Neural crest cell (in vitro differentiated cells): ENCODE results near the gene LEFTY2. TPM values are rescaled to one million over a fixed set of nuclear protein-coding genes. Genes with fewer than 3 reads are reported as not detected.

Experiments used
- DNase-seq: peaks from one replicate; pipeline ENCODE4 v3.0.0; 2021; ENCODE audit warnings: low read depth, mixed read lengths, low spot score
- H3K27ac Mint-ChIP-seq: one replicate; pipeline ENCODE4 v1.8.0; 2021; ENCODE audit warnings: mild to moderate bottlenecking, mixed read lengths; ENCODE audit not compliant: unreplicated experiment
- H3K27me3 Mint-ChIP-seq: 2 replicates; pipeline ENCODE4 v1.8.0; 2021; ENCODE audit warnings: low read depth, mild to moderate bottlenecking, mixed read lengths
- H3K36me3 Mint-ChIP-seq: 2 replicates; pipeline ENCODE4 v1.8.0; 2021; ENCODE audit warnings: low read depth, mild to moderate bottlenecking, mixed read lengths
- H3K4me1 Mint-ChIP-seq: 2 replicates; pipeline ENCODE4 v1.8.0; 2021; ENCODE audit warnings: mixed read lengths
- H3K4me3 Mint-ChIP-seq: one replicate; pipeline ENCODE4 v1.8.0; 2021; ENCODE audit warnings: mild to moderate bottlenecking, mixed read lengths
- H3K9me3 Mint-ChIP-seq: 2 replicates; pipeline ENCODE4 v1.8.0; 2021; ENCODE audit warnings: mixed read lengths
- total RNA-seq: library from RNA; stranded (reverse); gene quantifications from 2 replicates; pipeline ENCODE4 v1.2.1, GENCODE V29; 2021
- TF ChIP-seq, protein P1 (sequence below): fragments of 200-600 bp; sonication (generic); conservative IDR thresholded peaks from 2 replicates; pipeline ENCODE4 v1.5.0; 2021; ENCODE audit warnings: antibody characterized with exemption, mild to moderate bottlenecking

LEFTY2 gene
- total RNA-seq, 1 donor from 2014 or later = not detected

DNA sequence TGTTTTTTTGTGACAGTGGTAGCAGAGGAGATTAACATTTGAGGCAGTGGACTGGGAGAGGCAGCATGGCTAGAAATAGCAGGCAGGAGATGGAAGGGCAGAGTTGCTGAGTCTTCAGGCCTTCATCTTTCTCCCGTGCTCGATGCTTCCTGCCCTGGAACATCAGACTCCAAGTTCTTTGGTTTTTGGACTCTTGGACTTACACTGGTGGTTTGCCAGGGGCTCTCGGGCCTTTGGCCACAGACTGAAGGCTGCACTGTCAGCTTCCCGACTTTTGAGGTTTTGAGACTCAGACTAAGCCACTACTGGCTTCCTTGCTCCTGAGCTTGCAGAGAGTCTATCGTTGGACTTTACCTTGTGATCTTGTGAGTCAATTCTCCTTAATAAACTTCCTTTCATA lies 24.2 kb upstream of the LEFTY2 start:
- Mint-ChIP-seq H3K9me3 (no peaks in the 10 kb centered on the region), H3K27ac (no peak overlapping the region), H3K4me1 (peaks cover 5% of the 10 kb centered on the region), H3K4me3 (no peak overlapping the region), H3K27me3 (peaks cover 5% of the 10 kb centered on the region), H3K36me3 (no peaks in the 10 kb centered on the region)
- TF ChIP-seq, protein P1, sequence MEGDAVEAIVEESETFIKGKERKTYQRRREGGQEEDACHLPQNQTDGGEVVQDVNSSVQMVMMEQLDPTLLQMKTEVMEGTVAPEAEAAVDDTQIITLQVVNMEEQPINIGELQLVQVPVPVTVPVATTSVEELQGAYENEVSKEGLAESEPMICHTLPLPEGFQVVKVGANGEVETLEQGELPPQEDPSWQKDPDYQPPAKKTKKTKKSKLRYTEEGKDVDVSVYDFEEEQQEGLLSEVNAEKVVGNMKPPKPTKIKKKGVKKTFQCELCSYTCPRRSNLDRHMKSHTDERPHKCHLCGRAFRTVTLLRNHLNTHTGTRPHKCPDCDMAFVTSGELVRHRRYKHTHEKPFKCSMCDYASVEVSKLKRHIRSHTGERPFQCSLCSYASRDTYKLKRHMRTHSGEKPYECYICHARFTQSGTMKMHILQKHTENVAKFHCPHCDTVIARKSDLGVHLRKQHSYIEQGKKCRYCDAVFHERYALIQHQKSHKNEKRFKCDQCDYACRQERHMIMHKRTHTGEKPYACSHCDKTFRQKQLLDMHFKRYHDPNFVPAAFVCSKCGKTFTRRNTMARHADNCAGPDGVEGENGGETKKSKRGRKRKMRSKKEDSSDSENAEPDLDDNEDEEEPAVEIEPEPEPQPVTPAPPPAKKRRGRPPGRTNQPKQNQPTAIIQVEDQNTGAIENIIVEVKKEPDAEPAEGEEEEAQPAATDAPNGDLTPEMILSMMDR = no peak
- no peak for DNase-seq

- Mint-ChIP-seq H3K9me3 (no peaks in the 10 kb centered on the region), H3K27me3 (peaks cover 5% of the 10 kb centered on the region), H3K4me3 (no peak overlapping the region), H3K36me3 (no peaks in the 10 kb centered on the region), H3K4me1 (peaks cover 3% of the 10 kb centered on the region), H3K27ac (no peak overlapping the region)
- no peak for DNase-seq
- TF ChIP-seq, protein P1 = no peak
Observed at GRCh38 chr1:225963735-225964530, 22.9 kb upstream of the LEFTY2 start.

- TF ChIP-seq, protein P1 = peak; percentile 70
- no peak overlapping the region for H3K4me3 Mint-ChIP-seq
- no peaks in the 10 kb centered on the region for H3K36me3 Mint-ChIP-seq
- H3K27me3 Mint-ChIP-seq = peaks cover 5% of the 10 kb centered on the region
- H3K9me3 Mint-ChIP-seq = no peaks in the 10 kb centered on the region
- DNase-seq = peak; percentile 74
- H3K4me1 Mint-ChIP-seq = no peaks in the 10 kb centered on the region
- no peak overlapping the region for H3K27ac Mint-ChIP-seq
Observed at GRCh38 chr1:225962440-225962975, 21.5 kb upstream of the LEFTY2 start.

DNA sequence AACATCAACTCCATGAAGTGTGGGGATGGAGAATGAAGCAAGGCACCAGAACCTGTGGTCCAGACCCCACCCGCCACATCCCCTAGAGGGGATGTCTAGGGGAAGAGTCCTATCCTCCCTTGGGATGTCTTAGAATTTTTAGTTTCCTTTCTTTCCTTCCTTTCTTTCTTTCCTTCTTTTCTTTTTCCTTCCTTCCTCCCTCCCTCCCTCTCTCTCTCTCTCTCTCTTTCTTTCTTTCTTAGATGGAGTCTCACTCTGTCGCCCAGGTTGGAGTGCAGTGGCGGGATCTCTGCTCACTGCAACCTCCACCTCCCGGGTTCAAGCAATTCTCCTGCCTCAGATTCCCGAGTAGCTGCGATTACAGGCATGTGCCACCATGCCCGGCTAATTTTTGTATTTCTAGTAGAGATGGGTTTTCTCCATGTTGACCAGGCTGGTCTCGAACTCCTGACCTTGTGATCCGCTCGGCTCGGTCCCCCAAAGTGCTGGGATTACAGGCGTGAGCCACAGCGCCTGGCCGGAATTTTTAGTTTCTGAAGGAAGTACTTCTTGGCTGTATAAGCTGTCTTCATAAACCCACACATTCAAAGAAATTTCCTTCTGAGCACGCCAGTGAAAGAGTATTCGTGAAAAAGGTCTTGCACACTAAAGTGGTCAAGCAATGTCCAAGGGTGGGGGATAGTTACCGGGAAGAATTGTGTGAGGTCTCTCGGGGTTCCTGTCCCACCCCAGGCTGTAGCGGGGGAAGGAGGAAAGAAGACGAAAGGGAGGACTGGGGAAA lies 20.8 kb upstream of the LEFTY2 start:
- no peak overlapping the region for H3K4me3 Mint-ChIP-seq
- TF ChIP-seq, protein P1 = no peak
- no peaks in the 10 kb centered on the region for H3K4me1 Mint-ChIP-seq

DNA sequence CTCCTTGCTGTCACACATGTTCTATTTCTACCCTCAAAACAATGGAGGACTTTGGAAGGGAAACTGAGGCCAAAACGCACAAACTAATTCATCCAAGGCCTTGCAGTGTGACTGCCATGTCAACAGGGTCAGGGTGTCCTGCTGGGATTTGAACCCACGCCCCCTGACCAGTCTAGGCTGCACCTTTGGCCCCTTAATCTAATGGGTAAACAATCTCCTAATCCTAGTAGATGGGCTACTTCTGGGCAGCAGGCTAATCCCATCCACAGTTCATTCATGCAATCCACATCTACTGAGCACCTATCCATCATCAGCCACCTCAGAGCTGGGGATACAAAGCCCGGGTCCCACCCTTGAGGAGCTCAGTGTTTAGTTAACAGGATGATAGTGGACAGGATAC lies 17.0 kb upstream of the LEFTY2 start:
- DNase-seq = no peak
- TF ChIP-seq, protein P1 = no peak

More for the DNA sequence above, 20.8 kb upstream of the LEFTY2 start:
- peaks cover 5% of the 10 kb centered on the region for H3K27me3 Mint-ChIP-seq
- H3K27ac Mint-ChIP-seq = no peak overlapping the region
- no peak for DNase-seq
- H3K9me3 Mint-ChIP-seq = no peaks in the 10 kb centered on the region
- H3K36me3 Mint-ChIP-seq = no peaks in the 10 kb centered on the region

More for the DNA sequence above, 17.0 kb upstream of the LEFTY2 start:
- H3K27ac Mint-ChIP-seq = no peak overlapping the region
- no peaks in the 10 kb centered on the region for H3K4me1 Mint-ChIP-seq
- peaks cover 8% of the 10 kb centered on the region for H3K27me3 Mint-ChIP-seq
- H3K4me3 Mint-ChIP-seq = no peak overlapping the region
- H3K9me3 Mint-ChIP-seq = no peaks in the 10 kb centered on the region
- no peaks in the 10 kb centered on the region for H3K36me3 Mint-ChIP-seq
